Middle frontal gyrus (tissue), 1 donor: Measurements from ENCODE around the gene SLC39A13.

Source experiments
- DNase-seq: peaks from one replicate; pipeline ENCODE4 v3.0.0-alpha.2; 2015; ENCODE audit warnings: low spot score; ENCODE audit errors: extremely low spot score

SLC39A13 gene

DNA sequence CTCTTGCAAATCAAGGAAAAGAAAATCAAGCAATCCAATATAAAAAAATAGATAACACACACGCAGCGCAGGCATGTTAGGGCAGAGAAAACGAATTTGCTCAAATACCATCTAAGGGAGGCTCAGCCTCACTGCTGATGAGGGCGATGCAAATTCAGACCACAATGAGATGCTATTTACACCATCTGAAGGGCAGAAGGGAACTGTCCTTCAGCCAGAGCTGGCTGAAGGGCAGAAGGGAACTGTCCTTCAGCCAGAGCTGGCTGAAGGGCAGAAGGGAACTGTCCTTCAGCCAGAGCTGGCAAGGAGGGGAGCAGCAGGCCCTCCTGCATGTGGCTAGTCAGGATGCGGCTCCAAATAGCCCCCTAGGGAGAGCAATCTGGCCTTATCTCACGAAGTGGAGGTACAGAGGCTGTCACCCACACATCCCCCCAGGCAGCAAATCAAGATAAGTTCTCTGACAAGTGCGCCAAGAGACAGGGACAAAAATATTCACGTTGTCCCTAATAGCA is 7.6 kb upstream of the SLC39A13 start:
- DNase-seq: no peak

DNA sequence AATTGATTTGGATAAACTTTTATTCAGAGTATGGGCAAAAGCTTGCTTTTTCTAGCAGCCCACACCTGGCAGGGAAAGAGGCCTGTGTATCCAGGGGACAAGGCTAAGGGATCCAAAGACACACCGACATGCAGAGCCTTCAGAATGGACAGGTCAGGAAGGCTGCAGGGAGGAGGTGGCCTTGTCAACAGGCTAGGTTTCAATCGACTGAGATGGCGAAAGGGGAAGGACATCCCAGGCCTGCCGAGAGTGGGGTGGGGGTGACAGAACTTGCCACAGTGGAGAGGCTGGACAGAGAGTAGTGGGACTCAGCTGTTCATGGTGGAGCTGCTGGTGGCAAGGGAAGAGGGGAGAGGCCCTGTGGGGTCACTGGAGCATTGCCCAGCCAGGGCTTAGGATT is 5.3 kb upstream of the SLC39A13 start:
- no peak for DNase-seq

DNA sequence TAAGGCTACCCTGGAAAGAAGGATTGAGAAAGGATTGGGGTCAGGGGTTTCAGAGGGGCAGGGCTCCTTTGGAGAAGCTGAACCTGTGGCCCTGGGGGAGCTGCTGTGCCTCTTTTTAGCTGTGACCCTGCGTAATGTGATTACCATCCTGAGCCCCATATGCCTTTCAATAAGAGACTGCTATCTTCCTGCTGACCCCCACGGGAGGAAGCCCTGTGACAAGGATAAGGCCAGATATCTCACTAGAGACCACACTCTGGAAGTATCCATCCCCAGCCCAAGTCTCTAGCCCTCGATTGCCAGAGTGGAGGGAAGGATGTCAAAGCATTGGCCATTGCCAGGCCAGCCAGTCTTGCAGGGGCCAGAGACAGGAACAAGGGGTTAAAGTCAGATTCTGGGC is 4.8 kb upstream of the SLC39A13 start:
- no peak for DNase-seq

DNA sequence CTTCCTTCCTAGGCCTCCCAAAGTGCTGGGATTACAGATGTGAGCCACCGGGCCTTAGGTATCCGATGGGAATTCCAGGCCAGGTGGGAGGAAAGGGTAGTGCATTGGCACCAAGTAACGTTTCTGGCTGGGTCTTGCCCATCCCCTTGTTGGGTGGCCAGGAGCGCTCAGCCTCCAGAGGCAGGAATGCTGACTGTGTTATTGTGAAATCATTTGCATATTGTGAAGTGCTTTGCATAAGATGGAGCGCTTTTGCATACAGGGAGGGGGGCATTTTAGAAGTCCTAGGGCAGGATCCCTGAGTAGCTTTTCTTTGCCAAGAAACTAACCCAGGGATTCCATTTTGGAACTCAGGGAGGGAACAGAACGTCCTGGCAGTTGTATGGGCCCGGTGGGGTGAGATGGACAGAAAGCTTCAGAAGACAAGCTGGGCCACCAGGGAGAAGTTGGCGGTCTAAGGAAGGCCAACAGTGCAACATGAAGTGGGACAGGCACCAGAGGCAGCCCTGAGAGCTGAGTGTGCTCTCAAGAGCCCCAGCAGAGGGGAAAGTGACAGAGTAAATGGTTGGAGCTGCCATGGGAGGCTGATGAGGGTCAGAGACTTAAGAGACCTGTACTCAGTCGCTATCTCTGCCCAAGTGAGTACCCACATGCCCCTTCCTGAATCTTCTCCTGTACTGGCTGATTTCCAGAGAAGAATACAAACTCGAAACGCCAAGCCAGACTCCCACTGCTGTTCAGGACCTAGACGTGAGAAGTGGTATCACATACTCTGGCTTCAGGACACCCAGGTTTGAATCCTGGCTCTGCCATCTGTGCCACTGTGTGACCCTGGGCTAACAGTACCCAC is 1.3 kb upstream of the SLC39A13 start:
- no peak for DNase-seq

DNA sequence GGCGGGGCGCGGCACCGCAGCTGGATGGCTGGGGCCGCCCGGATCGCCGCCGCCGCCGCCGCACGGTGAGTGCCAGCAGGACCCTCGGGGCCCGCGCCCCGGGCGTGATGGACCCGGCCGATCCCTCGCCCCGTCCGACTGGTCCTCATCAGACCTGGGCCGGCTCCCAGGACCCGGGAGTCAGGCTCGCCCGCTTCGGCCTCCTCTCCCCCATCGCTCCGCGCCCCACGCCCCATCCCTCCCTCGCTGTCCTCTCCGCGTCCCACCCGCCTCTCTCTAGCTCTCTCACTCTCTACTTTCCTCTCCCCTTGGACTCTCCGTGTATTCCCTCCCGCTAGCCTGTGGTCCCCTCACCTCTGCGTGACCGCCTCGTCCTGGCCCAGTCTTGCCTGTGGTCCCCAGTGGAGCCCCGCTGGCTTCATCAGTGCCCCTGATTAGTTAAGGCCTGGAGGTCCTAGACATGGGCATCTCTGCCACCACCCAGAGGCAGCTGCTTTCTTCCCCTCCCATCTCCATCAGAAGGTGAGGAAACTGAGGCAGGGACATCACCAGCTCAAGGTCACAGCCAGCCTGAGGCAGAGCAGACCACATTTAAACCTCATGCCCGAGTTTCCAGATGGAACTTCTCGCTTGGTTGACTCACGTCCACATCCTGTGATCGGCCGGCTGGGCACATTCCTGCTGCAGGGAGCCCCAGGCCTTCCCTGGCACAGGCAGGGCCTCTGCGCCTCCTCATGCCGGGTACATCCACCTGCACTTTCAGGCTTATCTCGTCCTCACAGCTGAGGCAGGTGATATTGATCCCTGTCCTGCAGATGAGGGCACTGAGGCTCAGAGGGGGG is 429 bp downstream of the SLC39A13 start:
- DNase-seq: no peak

DNA sequence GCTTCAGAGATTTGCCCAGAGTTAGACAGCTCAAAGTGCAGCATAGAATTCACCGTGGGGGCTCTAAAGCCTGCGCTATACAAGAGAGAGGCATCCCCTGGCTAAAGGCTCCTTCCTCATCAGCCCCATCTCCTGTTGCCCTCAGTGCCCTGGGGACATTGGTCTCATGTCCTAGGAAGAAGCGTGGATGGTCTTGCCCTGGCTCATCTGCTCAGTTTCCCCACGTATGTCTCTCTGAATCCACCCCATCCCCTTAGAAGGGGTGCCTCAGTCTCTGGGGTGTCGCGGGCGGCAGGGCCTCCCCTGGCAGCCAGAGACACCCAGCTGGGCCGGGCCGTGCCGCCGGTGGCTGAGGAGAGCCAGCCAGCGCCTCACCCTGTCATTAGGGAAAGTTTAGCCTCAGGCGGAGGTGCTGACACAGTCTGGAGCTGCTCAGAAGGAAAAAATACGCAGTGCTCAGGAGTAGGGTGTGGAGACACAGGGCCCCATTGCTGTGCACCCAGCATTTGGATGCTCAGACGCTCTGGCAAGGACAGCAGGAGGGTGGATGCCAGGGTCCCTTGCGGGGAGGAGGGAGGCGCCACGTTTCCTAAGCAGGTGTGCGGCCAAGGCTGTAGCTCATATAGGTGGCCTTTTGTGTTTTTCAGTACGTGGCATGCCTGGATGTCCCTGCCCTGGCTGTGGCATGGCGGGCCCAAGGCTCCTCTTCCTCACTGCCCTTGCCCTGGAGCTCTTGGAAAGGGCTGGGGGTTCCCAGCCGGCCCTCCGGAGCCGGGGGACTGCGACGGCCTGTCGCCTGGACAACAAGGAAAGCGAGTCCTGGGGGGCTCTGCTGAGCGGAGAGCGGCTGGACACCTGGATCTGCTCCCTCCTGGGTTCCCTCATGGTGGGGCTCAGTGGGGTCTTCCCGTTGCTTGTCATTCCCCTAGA is 1.3 kb downstream of the SLC39A13 start:
- no peak for DNase-seq

DNA sequence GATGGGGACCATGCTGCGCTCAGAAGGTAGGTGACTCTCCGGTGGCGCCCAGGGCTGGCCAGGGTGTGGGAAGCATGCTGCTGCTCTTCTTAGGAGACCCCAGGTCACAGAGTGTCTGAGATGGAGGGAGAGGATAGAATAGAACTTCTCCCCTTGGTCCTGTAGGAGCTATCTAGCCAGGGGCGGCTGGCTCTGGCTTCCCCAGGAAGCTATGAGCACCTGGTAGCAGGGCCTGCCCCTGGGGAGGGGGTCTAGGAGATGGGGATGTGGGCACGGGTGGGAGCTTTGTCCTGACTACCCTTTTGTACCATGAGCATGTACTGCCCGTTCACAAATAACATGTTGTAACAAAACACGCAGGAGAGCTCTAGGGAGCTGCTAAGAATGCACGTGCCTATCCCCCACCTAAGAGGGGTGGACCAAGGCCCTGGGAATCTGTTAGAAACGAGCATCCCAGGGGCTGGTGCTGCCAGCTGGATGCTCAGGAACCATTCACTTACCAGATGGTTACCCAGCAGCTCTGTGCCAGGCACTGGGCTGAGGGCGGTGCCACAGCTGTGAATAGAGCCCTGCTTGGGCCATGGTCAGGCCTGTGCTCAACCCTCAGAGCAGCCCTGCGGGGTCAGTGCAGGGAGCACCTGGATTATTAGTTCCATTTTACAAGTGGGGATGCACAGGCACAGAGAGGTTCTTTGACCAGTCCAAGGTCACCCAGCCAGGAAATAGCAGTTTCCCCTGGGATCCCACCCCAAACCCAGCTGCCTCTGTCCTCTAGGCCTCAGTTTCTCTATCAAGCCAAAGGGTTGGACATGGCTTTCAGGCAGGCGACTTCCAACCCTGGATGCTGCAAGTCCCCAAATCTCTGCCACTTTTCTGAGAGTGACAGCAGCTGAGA is 2.2 kb downstream of the SLC39A13 start:
- DNase-seq: no peak

DNA sequence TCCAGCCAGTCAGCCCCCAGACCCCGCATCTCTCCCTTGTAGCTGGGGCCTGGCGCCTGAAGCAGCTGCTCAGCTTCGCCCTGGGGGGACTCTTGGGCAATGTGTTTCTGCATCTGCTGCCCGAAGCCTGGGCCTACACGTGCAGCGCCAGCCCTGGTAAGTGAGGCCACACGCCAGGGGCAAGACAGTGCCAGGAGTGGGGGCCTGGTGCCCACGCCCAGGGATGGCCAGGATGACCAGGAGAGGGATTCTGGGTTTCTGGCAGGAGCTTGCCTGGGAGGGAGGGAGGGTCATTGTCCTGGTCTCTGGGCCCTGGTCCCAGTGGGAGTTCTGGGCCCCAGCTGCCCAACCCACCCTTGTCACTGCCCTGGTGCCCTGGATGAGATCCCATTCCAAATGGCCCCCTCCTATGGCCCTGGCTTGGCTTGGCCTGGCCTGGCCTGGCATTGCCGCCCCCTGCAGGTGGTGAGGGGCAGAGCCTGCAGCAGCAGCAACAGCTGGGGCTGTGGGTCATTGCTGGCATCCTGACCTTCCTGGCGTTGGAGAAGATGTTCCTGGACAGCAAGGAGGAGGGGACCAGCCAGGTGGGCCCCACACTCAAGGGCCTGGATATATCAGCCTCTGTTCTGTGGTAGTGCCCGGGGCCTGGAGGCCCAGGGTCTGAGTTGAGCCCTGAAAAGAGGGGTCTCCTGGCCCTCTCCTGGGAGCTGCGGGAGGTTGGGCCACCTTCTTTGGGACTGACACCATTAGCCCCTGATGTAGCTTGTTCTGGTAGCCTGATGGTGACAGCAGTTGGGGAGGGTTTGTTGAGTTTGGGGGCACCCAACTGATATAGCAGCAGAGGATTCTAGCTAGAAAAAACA is 3.7 kb downstream of the SLC39A13 start:
- DNase-seq: no peak

DNA sequence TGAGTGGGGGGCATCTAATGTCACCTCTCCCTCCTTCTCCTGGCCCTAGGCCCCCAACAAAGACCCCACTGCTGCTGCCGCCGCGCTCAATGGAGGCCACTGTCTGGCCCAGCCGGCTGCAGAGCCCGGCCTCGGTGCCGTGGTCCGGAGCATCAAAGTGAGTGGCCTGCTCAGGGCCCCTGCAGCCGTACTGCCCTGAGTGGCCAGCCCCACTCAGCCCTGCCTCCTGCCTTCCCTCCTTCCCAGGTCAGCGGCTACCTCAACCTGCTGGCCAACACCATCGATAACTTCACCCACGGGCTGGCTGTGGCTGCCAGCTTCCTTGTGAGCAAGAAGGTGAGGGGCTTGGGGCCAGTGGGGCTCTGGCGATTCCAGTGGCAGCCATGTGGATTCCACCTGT is 5.0 kb downstream of the SLC39A13 start:
- no peak for DNase-seq

DNA sequence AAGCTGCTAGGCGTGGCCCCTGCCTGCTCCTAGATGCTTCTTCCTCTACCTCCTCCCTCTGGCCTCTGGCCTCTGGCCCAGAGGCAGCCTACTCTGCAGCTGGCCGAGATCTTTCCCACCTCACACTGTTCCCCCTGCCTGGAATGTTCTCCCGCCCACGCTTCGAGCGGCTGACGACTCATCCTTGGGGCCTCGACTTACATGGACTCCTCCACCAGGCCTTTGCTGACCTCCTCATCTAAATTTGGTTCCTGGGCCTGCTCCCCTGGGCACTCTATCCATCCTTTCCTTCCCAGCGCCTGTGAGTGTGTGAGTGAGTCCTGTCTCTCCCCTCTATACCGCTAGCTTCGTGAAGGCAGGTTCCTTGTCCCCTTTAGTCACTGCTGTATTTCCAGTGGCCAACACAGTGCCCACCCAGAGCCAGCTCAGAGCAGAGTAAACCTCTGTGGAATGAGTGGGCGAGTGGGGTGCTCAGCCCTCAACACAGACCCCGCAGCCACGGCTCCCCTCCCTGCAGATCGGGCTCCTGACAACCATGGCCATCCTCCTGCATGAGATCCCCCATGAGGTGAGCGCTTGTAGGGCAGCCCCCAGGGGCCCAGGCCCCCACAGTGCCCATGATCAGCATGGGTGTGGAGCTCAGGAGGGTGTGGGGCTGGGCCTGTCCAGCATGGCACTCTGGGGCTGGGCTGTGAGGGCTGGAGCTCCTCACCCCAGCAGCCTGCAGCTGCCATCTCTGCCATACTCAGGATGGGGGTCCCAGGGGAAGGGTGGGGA is 5.7 kb downstream of the SLC39A13 start:
- no peak for DNase-seq

DNA sequence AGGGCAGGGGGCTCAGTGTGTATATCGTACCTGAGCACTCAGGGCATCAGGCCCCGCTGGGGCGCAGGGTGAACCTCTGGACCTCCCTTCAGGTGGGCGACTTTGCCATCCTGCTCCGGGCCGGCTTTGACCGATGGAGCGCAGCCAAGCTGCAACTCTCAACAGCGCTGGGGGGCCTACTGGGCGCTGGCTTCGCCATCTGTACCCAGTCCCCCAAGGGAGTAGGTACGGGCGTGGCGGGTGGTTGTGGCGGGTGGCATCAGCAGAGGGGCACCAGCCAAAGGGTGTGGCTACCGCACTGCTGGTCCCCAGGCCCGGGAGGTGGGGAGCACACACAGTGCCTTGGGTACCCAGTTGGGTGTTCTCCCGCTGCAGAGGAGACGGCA is 6.3 kb downstream of the SLC39A13 start:
- DNase-seq: no peak

DNA sequence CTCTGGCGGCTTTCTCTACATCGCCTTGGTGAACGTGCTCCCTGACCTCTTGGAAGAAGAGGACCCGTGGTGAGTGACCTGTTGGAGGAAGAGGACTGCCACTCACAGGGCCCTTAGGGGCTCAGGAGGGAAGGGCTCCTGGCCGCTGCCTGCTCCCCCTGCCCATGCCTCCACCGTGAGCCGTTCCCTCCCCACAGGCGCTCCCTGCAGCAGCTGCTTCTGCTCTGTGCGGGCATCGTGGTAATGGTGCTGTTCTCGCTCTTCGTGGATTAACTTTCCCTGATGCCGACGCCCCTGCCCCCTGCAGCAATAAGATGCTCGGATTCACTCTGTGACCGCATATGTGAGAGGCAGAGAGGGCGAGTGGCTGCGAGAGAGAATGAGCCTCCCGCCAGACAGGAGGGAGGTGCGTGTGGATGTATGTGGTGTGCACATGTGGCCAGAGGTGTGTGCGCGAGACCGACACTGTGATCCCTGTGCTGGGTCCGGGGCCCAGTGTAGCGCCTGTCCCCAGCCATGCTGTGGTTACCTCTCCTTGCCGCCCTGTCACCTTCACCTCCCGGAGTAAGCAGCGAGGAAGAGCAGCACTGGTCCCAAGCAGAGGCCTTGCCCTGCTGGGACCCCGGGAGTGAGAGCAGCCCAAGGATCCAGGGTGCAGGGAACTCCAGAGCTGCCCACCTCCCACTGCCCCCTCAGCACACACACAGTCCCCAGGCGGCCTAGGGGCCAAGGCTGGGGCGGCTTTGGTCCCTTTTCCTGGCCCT is 6.9 kb downstream of the SLC39A13 start:
- no peak for DNase-seq

DNA sequence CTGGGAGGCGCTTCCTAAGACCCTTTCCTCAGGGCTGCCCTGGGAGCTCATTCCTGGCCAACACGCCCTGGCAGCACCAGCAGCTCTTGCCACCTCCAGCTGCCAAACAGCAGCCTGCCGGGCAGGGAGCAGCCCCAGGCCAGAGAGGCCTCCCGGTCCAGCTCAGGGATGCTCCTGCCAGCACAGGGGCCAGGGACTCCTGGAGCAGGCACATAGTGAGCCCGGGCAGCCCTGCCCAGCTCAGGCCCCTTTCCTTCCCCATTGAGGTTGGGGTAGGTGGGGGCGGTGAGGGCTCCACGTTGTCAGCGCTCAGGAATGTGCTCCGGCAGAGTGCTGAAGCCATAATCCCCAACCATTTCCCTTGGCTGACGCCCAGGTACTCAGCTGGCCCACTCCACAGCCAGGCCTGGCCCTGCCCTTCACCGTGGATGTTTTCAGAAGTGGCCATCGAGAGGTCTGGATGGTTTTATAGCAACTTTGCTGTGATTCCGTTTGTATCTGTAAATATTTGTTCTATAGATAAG is 7.6 kb downstream of the SLC39A13 start:
- DNase-seq: no peak

DNA sequence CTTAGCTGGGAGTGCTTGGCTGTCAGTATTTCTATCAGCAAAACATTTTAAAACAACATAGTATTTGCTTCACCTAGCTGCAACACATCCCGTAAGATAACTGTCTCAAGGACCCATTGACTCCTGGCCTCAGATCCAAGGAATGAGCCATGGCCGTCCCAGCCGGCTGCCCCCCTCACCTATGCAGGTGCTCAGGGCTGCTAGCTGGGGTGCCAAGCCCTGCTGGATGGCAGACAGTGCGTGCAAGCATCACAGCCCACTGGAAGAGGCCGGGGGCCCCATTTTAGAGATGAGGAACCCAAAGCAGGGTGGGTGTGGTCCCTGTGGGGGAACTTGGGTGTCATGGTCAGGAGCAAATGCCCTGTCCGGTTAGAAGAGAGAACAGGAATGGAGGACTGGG is 9.3 kb downstream of the SLC39A13 start:
- no peak for DNase-seq

DNA sequence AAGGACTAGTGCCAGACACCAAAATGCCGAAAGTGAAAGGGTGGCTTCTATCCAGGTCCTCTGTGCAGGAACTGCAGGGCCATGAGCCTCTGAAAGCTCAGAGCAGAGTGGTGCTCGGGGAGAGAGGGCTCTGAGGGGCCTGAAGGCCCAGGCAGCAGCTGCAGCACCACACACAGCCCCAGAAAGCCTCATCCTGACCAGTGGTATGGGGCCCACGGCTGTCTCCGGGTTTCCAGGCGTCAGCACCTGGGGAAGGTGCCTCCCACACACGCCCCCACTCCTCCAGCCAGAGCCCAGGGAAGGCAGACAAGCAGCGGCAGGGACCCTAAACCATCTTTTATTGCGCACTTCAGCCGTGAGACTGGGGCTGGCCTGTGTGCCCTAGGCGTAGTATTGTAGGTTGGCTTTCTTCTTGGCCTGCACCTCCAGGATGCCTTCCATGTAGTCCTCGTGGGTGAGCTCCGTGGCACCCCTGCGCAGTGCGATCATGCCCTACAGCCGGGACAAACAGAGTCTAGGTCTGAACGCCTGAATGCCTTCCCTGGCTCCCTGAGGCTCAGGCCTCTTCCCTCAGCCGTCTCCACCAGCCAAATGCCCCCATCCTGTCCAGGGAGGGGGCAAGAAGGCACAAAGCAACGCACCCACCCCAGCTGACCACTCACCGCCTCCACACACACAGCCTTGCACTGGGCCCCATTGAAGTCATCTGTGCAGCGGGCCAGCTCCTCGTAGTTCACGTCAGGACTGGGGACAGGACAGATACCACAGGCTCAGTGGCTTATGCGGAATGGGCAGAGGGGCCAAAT is 10.3 kb downstream of the SLC39A13 start:
- no peak for DNase-seq

DNA sequence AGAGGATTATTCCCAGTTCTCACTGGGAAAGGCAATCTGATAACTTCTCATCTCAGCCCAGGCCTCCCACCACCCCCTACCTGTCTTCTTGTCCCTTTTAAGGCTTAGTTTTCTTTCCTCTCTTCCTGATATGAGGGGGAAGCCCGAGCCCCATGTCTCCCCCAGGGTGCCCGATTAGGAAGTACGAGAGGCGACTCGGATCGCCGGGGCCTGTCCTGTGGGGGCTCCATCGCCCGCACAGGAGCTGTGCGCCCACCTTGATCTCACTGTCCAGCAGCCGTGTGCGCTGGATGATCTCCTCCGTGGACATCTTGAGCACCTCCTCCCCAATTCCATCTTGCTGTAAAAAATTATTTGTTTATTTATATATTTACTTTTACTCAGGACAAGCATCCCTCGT is 17.2 kb downstream of the SLC39A13 start:
- no peak for DNase-seq
